SK-N-SH treated with all-trans-retinoic acid at 6 μM for 48 hours (cell line): Measurements from ENCODE around the gene TOX2.

Experiments
- ATAC-seq: fragments of 200-7000 bp; cut with Tn5 transposase; 3 replicates; pipeline ENCODE4 v1.9.1; 2020; ENCODE audit warnings: mild to moderate bottlenecking, moderate library complexity
- ARNTL ChIP-seq: fragments of 450-650 bp; formaldehyde crosslinking; IDR thresholded peaks from 2 replicates; pipeline ENCODE4 v1.5.0; 2020; ENCODE audit warnings: low read depth, mild to moderate bottlenecking, moderate library complexity, borderline replicate concordance
- BACH2 ChIP-seq: fragments of 250-450 bp; sonication (Bioruptor Pico); IDR thresholded peaks from 2 replicates; pipeline ENCODE4 v1.9.0; 2021; ENCODE audit warnings: mild to moderate bottlenecking, borderline replicate concordance
- CSRNP3 ChIP-seq: fragments of 250-450 bp; sonication (Bioruptor Pico); IDR thresholded peaks from 2 replicates; pipeline ENCODE4 v1.5.1; 2021; ENCODE audit warnings: mild to moderate bottlenecking, moderate library complexity
- ESRRG ChIP-seq: fragments of 250-450 bp; sonication (Bioruptor Pico); IDR thresholded peaks from 2 replicates; pipeline ENCODE4 v1.6.1; 2021; ENCODE audit warnings: mild to moderate bottlenecking
- GLIS3 ChIP-seq: fragments of 250-450 bp; sonication (Bioruptor Pico); IDR thresholded peaks from 2 replicates; pipeline ENCODE4 v1.5.0; 2020; ENCODE audit warnings: mild to moderate bottlenecking, moderate library complexity
- ISL1 ChIP-seq: fragments of 250-450 bp; sonication (Bioruptor Pico); IDR thresholded peaks from 2 replicates; pipeline ENCODE4 v2.1.2; 2022; ENCODE audit warnings: mild to moderate bottlenecking, moderate library complexity
- OSR1 ChIP-seq: fragments of 250-450 bp; sonication (Bioruptor Pico); IDR thresholded peaks from 2 replicates; pipeline ENCODE4 v1.8.0; 2022; ENCODE audit warnings: moderate library complexity, mild to moderate bottlenecking, inconsistent platforms
- PATZ1 ChIP-seq: fragments of 250-450 bp; sonication (Bioruptor Pico); IDR thresholded peaks from 2 replicates; pipeline ENCODE4 v1.8.0; 2020; ENCODE audit warnings: mild to moderate bottlenecking, moderate library complexity, borderline replicate concordance
- POU6F1 ChIP-seq: fragments of 250-450 bp; sonication (Bioruptor Pico); IDR thresholded peaks from 2 replicates; pipeline ENCODE4 v1.8.0; 2021; ENCODE audit warnings: low read depth, mild to moderate bottlenecking, moderate library complexity, borderline replicate concordance
- PPARA ChIP-seq: fragments of 250-450 bp; sonication (Bioruptor Pico); IDR thresholded peaks from 2 replicates; pipeline ENCODE4 v1.5.0; 2020; ENCODE audit warnings: mild to moderate bottlenecking, borderline replicate concordance
- TCF4 ChIP-seq: fragments of 250-450 bp; sonication (Bioruptor Pico); IDR thresholded peaks from 2 replicates; pipeline ENCODE4 v1.8.0; 2021; ENCODE audit warnings: mild to moderate bottlenecking, moderate library complexity, borderline replicate concordance
- TOX ChIP-seq: fragments of 250-450 bp; sonication (Bioruptor Pico); IDR thresholded peaks from 2 replicates; pipeline ENCODE4 v1.8.0; 2021; ENCODE audit warnings: mild to moderate bottlenecking, moderate library complexity, borderline replicate concordance
- TSHZ2 ChIP-seq: fragments of 250-450 bp; sonication (Bioruptor Pico); IDR thresholded peaks from 2 replicates; pipeline ENCODE4 v1.5.0; 2020; ENCODE audit warnings: mild to moderate bottlenecking, moderate library complexity
- ZC3H10 ChIP-seq: fragments of 250-450 bp; sonication (Bioruptor Pico); IDR thresholded peaks from 2 replicates; pipeline ENCODE4 v1.5.1; 2021; ENCODE audit warnings: mild to moderate bottlenecking, moderate library complexity
- ZFP3 ChIP-seq: fragments of 250-450 bp; sonication (Bioruptor Pico); IDR thresholded peaks from 2 replicates; pipeline ENCODE4 v1.5.0; 2020; ENCODE audit warnings: mild to moderate bottlenecking, moderate library complexity
- ZFP30 ChIP-seq: fragments of 450-650 bp; formaldehyde crosslinking; IDR thresholded peaks from 2 replicates; pipeline ENCODE4 v1.5.0; 2022; ENCODE audit warnings: mild to moderate bottlenecking, moderate library complexity
- ZNF565 ChIP-seq: fragments of 450-650 bp; formaldehyde crosslinking; conservative IDR thresholded peaks from 2 replicates; pipeline ENCODE4 v1.5.0; 2020; ENCODE audit warnings: low read depth, mild to moderate bottlenecking, moderate library complexity
- ZNF70 ChIP-seq: fragments of 450-650 bp; formaldehyde crosslinking; IDR thresholded peaks from 2 replicates; pipeline ENCODE4 v1.5.0; 2020; ENCODE audit warnings: mild to moderate bottlenecking, moderate library complexity
- ZNF8 ChIP-seq: fragments of 450-650 bp; formaldehyde crosslinking; IDR thresholded peaks from 2 replicates; pipeline ENCODE4 v1.5.0; 2020; ENCODE audit warnings: mild to moderate bottlenecking, moderate library complexity
- TF ChIP-seq, protein P1 (sequence below): fragments of 250-450 bp; sonication (Bioruptor Pico); IDR thresholded peaks from 2 replicates; pipeline ENCODE4 v1.5.1; 2020; ENCODE audit warnings: low read depth, mild to moderate bottlenecking, moderate library complexity

TOX2 gene

DNA sequence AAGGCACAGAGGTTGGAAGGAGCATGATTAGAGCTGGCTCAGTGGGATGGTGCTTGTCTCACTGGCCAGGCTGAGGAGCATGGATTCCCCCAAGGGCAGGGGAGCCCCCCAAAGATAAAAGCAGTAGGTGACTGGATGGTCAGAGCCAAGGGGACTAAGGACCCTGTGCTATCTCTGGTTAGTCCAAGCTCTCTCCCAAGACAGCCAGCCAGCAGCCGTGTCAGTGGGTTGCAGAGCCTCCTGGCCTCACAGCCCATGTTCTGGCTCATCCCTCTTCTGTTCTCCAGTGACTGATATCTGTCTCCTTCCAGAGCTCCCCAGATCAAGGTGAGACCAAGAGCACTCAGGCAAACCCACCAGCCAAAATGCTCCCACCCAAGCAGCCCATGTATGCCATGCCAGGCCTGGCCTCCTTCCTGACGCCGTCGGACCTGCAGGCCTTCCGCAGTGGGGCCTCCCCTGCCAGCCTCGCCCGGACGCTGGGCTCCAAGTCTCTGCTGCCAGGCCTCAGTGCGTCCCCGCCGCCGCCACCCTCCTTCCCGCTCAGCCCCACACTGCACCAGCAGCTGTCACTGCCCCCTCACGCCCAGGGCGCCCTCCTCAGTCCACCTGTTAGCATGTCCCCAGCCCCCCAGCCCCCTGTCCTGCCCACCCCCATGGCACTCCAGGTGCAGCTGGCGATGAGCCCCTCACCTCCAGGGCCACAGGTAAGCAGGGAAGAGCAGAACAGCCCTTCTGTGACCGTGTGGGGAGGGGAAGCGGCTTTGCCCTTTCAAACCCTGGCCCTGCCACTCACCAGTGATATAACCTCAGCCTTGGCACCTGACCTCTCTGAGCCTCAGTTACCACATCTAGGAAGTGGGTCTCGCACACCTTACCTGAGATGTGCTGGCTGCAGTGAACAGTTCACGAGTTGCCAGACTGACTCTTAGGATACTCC is 151.0 kb downstream of the TOX2 start:
- no peak for TF ChIP-seq CSRNP3 (CRISPR knock-in tag)
- no peak for TF ChIP-seq ZNF565 (CRISPR knock-in tag)
- no peak for TF ChIP-seq OSR1 (CRISPR knock-in tag)
- no peak for TF ChIP-seq POU6F1
- TF ChIP-seq TCF4, result no peak
- TF ChIP-seq ZFP30, result no peak
- no peak for TF ChIP-seq ZFP3 (CRISPR knock-in tag)
- TF ChIP-seq ZNF8, result no peak
- no peak for TF ChIP-seq ZC3H10 (CRISPR knock-in tag)
- TF ChIP-seq PATZ1 (CRISPR knock-in tag), result no peak
- no peak for TF ChIP-seq BACH2 (CRISPR knock-in tag)
- no peak for TF ChIP-seq GLIS3 (CRISPR knock-in tag)
- TF ChIP-seq ZNF70 (CRISPR knock-in tag), result no peak
- TF ChIP-seq ESRRG (CRISPR knock-in tag), result no peak
- TF ChIP-seq TSHZ2, result no peak
- no peak for TF ChIP-seq PPARA (CRISPR knock-in tag)
- no peak for TF ChIP-seq ARNTL
- no peak for TF ChIP-seq TOX (CRISPR knock-in tag)
- TF ChIP-seq, protein P1, sequence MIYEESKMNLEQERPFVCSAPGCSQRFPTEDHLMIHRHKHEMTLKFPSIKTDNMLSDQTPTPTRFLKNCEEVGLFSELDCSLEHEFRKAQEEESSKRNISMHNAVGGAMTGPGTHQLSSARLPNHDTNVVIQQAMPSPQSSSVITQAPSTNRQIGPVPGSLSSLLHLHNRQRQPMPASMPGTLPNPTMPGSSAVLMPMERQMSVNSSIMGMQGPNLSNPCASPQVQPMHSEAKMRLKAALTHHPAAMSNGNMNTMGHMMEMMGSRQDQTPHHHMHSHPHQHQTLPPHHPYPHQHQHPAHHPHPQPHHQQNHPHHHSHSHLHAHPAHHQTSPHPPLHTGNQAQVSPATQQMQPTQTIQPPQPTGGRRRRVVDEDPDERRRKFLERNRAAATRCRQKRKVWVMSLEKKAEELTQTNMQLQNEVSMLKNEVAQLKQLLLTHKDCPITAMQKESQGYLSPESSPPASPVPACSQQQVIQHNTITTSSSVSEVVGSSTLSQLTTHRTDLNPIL, result no peak
- no peak for TF ChIP-seq ISL1 (CRISPR knock-in tag)
- no peak for ATAC-seq

GRCh38 chr20:44066645-44067606 is 152.3 kb downstream of the TOX2 start:
- no peak for ATAC-seq
- TF ChIP-seq ZFP30 (no peak), PPARA (CRISPR knock-in tag) (no peak), ISL1 (CRISPR knock-in tag) (no peak), TCF4 (no peak), CSRNP3 (CRISPR knock-in tag) (no peak)
- TF ChIP-seq, all 23 proteins: peak for 0
